GM18526 (cell line): ENCODE measurements around the gene PRPSAP1.

ENCODE experiments used
- POLR2A ChIP-seq: IDR thresholded peaks from 3 replicates; pipeline ENCODE4 v1.6.1; 2011; ENCODE audit not compliant: insufficient read length; ENCODE audit errors: extremely low read depth

Gene PRPSAP1

DNA sequence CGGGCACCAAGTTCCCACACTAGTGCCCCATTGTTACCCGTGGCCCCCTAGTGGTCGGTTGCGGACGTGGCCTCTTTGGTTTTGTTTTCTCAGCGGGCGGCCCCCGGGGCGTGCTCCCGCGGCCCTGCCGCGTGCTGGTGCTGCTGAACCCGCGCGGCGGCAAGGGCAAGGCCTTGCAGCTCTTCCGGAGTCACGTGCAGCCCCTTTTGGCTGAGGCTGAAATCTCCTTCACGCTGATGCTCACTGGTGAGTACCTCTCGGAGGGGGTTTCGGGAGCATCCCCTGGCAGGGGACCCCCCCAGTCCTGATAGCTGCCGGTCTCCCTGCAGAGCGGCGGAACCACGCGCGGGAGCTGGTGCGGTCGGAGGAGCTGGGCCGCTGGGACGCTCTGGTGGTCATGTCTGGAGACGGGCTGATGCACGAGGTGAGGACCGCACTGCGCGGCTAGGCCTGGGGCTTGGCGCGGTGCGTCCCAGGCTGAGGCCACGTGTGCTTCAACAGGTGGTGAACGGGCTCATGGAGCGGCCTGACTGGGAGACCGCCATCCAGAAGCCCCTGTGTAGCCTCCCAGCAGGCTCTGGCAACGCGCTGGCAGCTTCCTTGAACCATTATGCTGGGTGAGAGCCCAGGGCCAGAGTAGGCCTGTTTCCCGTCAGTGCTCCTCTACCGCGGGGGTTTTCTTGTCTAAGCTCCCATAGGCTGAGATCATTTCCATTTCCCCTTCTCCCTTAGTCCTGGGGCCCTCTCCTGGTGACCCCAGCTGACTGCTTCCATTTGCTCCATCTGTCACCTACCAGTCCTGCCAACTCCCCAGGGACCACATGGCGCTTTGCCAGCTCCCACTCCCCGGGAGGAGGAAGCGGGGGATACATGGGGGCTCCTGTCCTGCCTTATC is 32.4 kb upstream of the PRPSAP1 start:
- no peak for TF ChIP-seq POLR2A

- TF ChIP-seq POLR2A = no peak
Observed at GRCh38 chr17:76384987-76385891, 31.5 kb upstream of the PRPSAP1 start.

GRCh38 chr17:76384222-76384986 is 30.7 kb upstream of the PRPSAP1 start, which contains the start of gene SPHK1:
SPHK1 (plus strand) TSS chr17:76384609; CDS start chr17:76385645, 1,036 bp downstream.
- no peak for TF ChIP-seq POLR2A

GRCh38 chr17:76383546-76384221 is 30.0 kb upstream of the PRPSAP1 start:
- no peak for TF ChIP-seq POLR2A

GRCh38 chr17:76382803-76383545 is 29.3 kb upstream of the PRPSAP1 start:
- TF ChIP-seq POLR2A = no peak

DNA sequence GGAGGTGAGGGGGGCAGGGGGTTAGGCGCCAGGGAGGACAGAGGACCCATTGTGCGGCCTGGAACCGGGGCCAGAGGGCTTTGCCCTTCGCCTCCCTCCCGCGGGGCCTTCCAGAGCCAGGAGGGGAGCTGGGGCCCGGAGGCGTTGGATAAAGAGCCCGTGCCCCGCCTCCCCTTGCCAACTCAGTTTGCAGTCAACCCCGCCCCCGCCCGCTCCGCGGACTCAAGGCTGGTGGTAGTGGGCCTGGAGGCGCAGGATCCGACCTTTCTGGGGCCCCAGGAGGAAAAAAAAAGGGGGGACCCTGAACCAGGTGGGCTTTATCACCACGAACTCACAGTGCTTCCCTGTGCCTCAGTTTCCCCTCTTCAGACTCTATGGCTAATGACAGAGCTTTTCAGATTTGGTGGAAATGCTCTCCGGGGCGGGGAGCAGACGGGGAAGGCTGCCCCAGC is 28.7 kb upstream of the PRPSAP1 start:
- TF ChIP-seq POLR2A = no peak

DNA sequence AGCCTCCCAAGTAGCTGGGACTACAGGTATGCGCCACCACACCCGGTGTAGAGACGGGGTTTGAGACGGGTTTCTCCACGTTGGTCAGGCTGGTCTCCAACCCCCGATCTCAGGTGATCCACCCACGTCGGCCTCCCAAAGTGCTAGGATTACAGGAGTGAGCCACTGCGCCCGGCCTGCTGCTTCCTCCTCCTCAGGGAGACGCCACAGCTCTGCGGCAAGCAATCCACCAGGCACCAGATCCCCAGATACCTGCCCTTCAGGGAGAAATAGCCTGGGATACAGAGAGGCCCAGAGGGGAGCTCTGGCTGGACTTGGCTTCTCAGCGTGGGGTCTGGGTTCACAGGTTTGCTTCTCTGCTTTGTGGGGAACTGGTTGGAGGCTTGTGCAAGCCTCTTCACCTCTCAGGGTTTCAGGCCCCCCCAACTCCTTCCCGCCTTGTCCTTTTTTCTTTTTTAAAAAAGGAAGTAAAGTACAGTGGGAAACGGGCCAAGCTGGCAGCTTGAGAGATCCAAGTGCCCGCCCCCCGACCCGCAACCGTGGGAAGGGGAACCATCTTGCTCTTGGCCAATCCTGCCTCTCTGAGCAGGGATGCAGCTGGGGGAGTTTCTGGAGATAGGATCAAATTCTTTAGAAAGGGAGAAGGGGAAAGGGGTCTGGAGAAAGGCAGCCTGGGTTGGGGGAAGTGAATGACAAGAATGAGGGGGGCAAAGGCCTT is 28.1 kb upstream of the PRPSAP1 start:
- no peak for TF ChIP-seq POLR2A

- no peak for TF ChIP-seq POLR2A
Observed at GRCh38 chr17:76379646-76380376, 26.1 kb upstream of the PRPSAP1 start.

DNA sequence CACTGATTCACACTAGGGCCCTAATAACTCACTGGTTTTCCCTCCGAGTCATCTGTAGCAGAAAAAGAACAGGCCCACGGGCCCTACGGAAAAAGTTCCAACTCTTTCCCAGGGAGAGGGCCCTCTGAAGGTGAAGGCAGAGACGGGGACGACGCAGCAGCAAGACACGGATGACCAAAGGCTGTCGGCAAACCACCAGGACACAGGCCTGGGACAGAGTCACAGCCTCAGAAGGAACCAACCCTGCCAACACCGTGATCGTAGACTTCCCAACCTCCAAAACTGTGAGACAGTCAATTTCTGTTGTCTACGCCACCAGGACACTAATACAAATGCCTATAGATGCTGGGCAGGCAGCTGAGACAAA is 25.5 kb upstream of the PRPSAP1 start:
- TF ChIP-seq POLR2A = no peak

DNA sequence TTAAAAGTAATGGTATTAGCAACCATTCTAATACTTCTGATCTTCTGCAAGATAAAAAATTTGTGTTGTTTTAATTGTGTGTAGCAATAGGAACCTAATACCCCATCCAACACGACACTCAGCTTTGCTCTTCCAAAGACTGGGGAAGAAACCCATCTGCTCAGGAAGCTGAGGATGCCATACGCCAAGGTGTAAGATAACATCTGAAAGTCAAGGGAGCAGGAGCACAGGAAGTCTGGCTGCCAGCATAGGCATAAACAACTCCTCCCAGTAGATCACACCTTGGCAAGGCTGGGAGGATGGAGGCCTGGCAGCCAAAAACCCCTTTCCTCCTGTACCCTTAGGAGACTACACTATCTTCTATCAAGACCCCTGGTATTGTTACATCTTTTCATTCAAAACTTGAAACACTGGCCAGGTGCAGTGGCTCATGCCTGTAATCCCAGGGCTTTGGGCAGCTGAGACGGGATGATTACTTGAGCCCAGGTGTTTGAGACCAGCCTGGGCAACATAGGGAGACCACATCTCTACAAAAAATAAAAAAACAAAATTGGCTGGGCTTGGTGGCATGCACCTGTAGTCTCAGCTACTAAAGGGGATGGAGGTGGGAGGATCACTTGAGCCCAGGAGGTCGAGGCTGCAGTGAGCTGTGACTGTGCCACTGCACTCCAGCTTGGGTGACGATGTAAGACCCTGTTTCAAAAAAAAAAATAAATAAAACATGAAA is 25.0 kb upstream of the PRPSAP1 start:
- TF ChIP-seq POLR2A = no peak

- no peak for TF ChIP-seq POLR2A
Observed at GRCh38 chr17:76376318-76377133, 22.8 kb upstream of the PRPSAP1 start.
